Smooth muscle cell of the brain vasculature (primary cell): ENCODE results near the gene CACNA1E.

ENCODE experiments used
- DNase-seq: peaks from one replicate; pipeline ENCODE4 v3.0.0-alpha.2; 2012; ENCODE audit warnings: low read depth, low spot score

Gene CACNA1E

GRCh38 chr1:181577475-181577874 is 94.2 kb downstream of the CACNA1E start:
- DNase-seq: no peak

- DNase-seq: no peak
Observed at GRCh38 chr1:181583598-181583997, 100.3 kb downstream of the CACNA1E start.

GRCh38 chr1:181587870-181588438 is 104.6 kb downstream of the CACNA1E start:
- no peak for DNase-seq

- no peak for DNase-seq
Observed at GRCh38 chr1:181588631-181589030, 105.3 kb downstream of the CACNA1E start.

- DNase-seq: no peak
Observed at GRCh38 chr1:181592255-181592859, 109.0 kb downstream of the CACNA1E start.

- no peak for DNase-seq
Observed at GRCh38 chr1:181593042-181593441, 109.7 kb downstream of the CACNA1E start.

- DNase-seq: no peak
Observed at GRCh38 chr1:181594553-181594952, 111.2 kb downstream of the CACNA1E start.

GRCh38 chr1:181595234-181595633 is 111.9 kb downstream of the CACNA1E start:
- no peak for DNase-seq

- no peak for DNase-seq
Observed at GRCh38 chr1:181601186-181601950, 118.1 kb downstream of the CACNA1E start.

GRCh38 chr1:181603735-181604410 is 120.6 kb downstream of the CACNA1E start:
- no peak for DNase-seq

GRCh38 chr1:181604482-181605249 is 121.3 kb downstream of the CACNA1E start:
- DNase-seq: no peak

GRCh38 chr1:181607524-181607923 is 124.2 kb downstream of the CACNA1E start:
- DNase-seq: no peak

- no peak for DNase-seq
Observed at GRCh38 chr1:181608386-181608785, 125.1 kb downstream of the CACNA1E start.

GRCh38 chr1:181608948-181609347 is 125.6 kb downstream of the CACNA1E start:
- DNase-seq: no peak

GRCh38 chr1:181612100-181612499 is 128.8 kb downstream of the CACNA1E start:
- no peak for DNase-seq

GRCh38 chr1:181618559-181618958 is 135.2 kb downstream of the CACNA1E start:
- DNase-seq: no peak

GRCh38 chr1:181620183-181620582 is 136.9 kb downstream of the CACNA1E start:
- DNase-seq: no peak

- DNase-seq: no peak
Observed at GRCh38 chr1:181623850-181624249, 140.5 kb downstream of the CACNA1E start.

GRCh38 chr1:181626279-181626938 is 143.1 kb downstream of the CACNA1E start:
- no peak for DNase-seq

GRCh38 chr1:181630398-181630797 is 147.1 kb downstream of the CACNA1E start:
- no peak for DNase-seq

- no peak for DNase-seq
Observed at GRCh38 chr1:181630838-181631237, 147.5 kb downstream of the CACNA1E start.
